NK-92 treated with Interleukin-12 subunit alpha and Interleukin-12 subunit beta, amount 100 ng/mL, for 24 hours (cell line): ENCODE results near the gene TRPV4.

ENCODE experiments used
- DNase-seq: peaks from one replicate; lab custom pipeline; 2025; lab: John Stamatoyannopoulos, UW

TRPV4 gene

DNA sequence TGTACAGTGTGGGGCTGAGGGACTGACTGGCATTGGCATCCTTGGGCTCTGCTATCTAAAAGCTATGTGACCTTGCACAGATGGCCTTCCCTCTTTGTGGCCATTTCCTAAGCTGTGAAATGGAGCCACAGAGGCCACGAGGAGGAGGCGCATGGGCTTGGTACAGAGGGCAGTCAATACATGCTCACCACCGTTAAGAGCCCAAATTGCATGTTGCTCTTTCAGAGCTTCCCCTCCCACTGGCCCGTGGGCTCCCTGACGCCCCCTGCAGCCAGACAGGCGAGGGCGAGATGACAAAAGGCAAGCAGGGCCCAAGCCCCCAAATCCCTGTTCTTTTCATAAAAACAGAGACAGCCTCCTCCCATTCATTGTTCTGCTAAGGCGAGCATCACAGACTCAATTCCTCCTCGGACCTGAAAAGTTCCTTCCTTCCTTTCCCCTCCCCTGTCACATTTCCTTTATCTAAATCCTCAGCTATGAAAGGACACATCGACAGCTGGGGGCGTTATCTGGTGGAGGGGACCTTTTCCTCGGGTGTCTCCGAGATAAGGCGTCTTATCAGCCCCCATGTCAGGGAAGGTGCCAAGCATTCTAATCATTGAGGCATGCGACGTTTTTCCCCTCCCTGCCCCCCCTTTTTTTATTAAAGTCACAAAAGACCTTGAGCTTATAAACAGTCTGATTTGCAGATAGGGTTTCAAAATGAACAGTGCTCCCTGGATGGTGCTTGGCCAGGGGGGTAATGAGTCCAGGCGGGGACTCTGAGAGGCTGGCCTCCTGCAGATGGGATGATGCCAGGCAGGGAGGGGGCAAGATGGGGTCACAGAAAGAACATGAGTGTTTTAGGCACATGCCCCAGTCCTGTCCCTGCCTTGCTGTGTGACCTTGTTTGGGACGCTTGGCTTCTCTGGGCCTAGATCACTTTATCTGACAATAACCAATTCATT lies 93.2 kb downstream of the TRPV4 start:
- no peak for DNase-seq

DNA sequence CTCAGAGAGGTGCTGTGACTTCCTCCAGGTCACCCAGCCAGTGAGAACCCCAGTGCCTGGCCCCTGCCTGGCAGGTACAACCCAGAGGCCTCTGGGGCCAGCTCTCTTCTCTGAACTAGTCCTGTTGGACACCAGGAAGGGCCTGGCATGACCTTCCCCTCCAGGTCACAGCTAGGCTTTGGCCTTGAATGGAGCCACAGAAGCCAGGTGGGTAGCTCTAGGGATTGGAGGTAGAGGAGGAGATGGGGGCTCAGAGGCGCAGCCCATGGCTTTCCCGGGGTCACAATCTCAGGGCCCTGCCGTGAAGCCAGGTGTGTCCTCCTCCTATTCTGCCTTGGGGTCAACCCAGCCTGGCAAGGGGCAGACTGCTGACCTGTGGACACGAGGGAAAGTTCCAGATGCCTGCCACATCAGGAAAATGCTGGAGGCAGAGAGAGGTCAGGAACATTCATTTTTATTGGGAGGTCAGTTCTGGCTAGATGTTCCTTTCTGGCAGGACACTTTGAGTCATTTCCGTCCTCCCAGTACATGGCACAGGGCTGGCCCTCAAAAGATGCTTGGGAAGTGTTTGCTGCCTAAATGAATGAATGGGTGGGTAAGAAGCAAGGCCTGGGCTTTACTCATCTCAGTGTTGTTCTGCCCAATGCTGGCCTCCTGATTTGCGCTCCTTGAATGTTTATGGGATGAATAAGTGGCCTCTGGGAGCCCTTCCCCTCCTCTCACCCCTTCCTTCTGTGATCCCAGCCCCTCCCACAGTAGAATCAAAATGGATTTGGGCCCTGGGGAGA lies 94.1 kb downstream of the TRPV4 start:
- DNase-seq: no peak

DNA sequence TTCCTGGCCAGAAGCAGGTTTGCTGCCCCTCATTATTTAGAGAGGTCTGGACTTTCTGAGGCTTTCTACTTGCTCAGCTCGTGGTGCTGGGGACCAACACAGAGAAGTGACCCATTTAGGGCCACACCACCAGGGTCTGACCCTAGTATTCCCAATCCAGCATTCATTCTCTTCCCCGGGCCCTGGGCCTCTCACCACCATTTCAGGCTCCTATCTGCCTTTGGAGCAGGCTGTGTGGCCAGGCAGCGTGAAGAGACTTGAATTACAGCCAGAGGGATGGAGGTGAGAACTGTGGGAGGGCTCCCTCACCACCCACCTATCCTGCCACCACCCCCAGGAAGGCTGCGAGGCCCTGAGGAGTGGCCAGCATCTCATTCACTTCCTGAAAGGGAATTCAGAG lies 95.0 kb downstream of the TRPV4 start:
- DNase-seq: no peak

DNA sequence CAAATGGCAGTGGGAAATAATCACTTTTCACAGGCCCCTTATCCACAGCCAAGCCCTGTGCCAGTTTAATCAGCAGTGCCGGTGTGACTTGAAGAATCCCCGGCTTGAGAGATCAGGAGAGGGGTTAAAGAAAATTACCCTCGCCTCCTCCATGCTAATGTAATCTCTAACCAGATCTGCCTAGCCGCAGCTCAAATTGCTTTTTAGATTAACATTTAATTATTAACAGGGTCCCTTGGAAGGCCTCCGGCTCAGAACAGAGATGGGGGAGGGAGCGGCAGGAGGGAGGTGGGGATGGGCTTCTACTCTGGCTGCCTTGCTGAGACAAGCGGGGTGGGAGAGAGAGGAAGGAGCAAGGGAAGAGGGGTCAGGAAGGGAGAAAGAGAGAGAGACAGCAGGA lies 95.6 kb downstream of the TRPV4 start:
- no peak for DNase-seq

DNA sequence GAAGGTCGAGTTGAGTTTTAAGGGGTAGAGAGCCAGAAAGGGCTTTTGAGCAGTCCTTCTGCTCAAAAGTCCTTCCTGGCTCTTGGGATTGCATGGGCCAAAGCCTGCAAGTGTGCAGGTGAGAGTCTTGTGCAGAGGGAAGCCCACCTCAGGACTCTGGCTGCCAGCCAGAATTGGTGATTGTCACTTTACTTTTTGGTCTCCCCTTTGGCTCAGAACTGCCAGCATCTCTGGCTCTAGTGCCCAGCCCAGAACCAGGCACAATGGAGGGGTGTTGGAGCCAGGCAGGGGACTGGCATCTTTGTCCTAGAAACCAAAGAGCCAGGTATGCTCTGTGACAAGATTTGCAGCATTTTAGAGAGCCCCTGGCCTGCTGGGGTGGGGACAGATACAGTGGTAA lies 96.1 kb downstream of the TRPV4 start:
- DNase-seq: no peak

DNA sequence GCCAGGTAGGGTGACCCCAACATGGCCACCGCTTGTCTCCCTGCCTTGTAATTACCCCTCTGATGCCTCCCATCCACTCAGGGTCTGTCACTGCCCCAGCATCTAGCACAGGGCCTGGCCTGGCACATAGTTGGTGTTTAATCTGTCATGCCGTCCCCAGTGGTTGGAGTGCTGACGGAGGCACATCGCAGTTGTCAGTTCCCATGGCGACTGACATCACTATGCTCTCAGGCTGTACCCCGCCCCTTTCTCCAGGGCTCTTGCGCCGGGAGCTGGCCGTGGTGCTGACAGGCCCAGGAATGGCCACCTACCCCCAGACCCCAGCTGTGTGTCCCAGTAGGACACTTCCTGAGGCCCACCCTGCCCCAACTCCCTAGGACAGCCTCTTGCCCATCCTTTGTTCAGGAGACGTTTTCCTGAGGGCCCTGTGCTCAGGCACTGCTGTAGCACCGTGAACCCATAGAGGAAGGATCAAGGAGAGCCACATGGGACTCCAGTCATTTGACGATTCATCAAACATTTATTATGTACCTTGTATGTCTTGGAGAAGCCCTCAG lies 96.6 kb downstream of the TRPV4 start:
- no peak for DNase-seq

DNA sequence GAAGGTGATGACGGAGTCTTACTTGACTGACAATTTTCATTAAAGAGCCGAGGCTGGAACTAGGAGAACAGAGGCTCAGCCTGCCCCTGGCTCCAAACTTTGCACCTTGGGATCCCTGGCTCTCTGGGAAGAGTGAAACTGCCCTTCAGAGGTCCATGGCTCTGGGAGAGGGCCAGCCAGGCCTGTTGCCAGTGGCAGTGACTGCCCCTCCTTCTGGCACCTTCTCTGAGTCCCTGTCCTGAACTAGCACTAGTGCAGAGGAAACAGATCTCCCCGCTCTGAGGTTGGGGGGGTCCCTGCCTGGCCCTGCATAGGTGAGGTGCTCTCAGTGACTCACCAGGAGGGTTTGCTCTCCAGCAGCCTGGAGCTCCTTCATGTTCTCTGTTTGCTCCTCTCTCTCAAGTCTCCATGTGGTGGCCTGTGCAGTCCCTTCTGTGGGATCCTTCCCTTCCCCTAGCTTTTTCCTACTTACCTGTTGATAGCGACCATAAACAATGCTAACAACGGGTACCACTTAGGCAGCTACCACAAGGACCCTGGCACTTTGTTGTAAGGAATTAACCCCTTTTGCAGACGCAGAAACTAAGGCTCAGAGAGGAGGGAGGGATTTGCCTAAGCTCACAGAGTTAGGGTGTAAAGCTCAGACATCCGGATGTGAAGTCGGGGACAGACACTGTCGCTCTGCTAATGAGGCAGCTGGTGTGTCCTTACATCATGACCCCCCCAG lies 97.2 kb downstream of the TRPV4 start:
- no peak for DNase-seq

DNA sequence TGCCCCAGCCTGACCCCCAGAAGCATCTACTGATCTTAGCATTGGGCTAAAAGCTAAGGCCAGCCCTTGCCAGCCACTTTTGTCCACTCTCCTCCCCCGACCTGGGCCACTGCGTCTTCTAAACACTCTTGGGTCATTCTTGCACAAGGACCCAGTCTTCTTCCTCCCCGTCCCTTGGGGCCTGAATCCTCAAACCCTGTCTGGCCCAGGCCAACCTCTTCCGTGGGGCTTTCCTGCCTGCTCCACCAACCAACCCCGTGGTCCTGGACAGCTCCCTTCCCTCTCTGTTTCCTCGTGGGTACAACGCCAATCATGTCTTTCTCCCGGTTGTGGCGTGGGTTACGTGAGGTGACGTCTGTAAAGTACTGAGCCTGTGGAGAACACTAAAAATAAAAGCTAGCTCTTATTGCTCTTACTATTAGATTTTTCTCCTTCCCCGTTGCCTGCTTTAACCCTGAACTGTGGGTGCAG lies 98.1 kb downstream of the TRPV4 start:
- DNase-seq: no peak

DNA sequence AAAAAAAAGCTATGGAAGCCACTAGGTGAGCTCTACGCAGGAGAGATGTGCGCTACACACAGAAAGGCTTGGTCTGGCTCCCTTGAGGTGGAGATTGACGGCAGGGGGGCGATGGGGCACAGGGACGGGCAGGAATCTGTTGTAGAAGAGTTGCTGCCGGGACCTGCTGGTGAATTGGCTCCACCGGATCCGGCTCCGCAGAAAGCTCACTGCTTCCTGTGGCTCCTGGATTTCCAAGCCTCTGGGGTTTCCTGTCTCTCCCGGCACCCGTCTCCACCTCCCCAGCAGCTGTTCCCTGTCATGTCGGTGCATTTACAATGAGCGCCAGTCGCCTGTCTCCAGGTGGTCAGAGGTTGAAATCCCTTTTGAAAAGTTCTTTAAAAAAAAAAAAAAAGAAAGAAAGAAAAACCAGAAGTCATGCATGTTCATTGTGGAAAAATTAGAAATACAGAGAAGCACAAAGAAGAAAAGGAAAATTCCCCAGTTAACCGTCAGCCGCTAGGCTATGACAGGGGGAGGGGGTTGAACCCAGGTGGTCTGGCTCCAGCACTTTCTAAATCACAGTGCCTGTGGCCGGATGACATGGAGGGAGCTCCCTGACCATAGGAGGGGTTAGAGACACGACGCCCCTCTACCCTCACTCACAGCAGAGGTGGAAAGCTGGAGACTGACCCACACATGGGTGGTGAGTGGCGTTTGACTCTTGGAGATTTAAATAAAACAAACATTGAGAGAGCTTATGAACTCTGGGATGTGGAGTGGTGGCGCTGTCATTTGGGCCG lies 98.8 kb downstream of the TRPV4 start:
- DNase-seq: no peak
